ENCODE results near the gene JPH4. TPM values are rescaled to one million over a fixed set of nuclear protein-coding genes. Genes with fewer than 3 reads are reported as not detected.

The JPH4 gene
- not detected in 2 replicates for total RNA-seq

DNA sequence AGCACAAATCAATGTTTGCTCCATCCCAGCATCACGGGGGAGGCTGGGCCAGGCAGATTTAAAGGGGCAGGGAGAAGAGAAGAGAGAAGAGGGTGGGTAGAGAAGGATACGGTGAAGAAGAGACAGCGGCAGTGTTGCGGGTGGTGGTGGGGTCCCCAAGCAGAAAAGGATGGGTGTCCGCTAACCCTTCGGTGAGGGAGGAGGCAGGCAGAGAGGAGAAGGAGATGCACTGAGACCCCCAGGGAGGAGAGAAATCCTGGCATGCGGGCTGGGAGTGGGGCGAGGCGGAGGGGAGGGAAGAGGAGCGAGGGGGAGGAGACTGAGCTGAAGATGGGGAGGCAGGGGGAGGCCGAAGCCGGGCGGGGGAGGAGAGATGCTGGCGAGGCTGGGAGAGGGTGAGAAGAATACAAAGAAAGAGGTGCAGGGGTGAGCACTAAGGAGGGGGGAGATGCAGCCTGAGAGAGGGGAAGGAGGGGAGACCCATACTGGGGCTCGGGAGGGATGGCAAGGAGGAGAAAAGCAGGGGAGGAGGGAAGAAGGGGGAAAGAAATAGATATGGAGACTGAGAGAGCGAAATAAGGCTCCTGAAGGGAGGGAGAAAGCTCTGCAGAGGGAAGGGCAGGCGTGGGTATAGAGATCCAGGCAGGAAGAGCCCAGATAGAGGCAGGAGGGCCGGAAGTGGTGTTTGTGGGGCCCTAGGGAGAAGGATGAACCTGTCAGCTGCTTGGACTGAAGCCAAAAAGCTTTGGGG, at the start of gene JPH4:
Gene JPH4 (minus strand): TSS at position 231 of the 751 bp plus-strand sequence. CDS start 1,337 bp downstream, outside the sequence.

GRCh38 chr14:23567186-23568020, 11.2 kb downstream of the JPH4 start, which contains the start of gene AP1G2:
TSS of gene AP1G2 (minus strand) at chr14:23567791. CDS start at chr14:23567314, 477 bp downstream.

GRCh38 chr14:23555882-23556699, 22.5 kb downstream of the JPH4 start, which contains the start of gene THTPA:
TSS of gene THTPA (plus strand) at chr14:23556271. CDS start at chr14:23556758, 487 bp downstream.

GRCh38 chr14:23551266-23552028, 27.1 kb downstream of the JPH4 start, which contains the start of gene ZFHX2:
TSS of gene ZFHX2 (minus strand) at chr14:23551765. CDS start at chr14:23535325, 16,440 bp downstream.

Other genes with a start within 250 kb of the JPH4 start
- gene SLC22A17, start 225.9 kb downstream of the JPH4 start, total RNA-seq, result 10.4 and 13.8 TPM in 2 replicates
- gene EFS, start 213.6 kb downstream of the JPH4 start, total RNA-seq, result 14.3 and 15.8 TPM in 2 replicates
- not detected in 2 replicates for gene IL25, start 206.0 kb downstream of the JPH4 start, total RNA-seq
- gene CMTM5, start 201.7 kb downstream of the JPH4 start, total RNA-seq, result 0.67 and 0.89 TPM in 2 replicates
- not detected in 2 replicates for gene MYH6, start 170.5 kb downstream of the JPH4 start, total RNA-seq
- gene MYH7, start 143.1 kb downstream of the JPH4 start, total RNA-seq, result not detected in 2 replicates
- gene NGDN, start 109.1 kb downstream of the JPH4 start, total RNA-seq, result 23.3 and 30.6 TPM in 2 replicates
- 0.15 and 0.17 TPM in 2 replicates for gene ZFHX2, start 27.0 kb downstream of the JPH4 start, total RNA-seq
- 10.0 and 16.1 TPM in 2 replicates for gene THTPA, start 22.5 kb downstream of the JPH4 start, total RNA-seq
- 17.5 and 18.6 TPM in 2 replicates for gene AP1G2, start 11.0 kb downstream of the JPH4 start, total RNA-seq
- not detected in 2 replicates for gene DHRS2, start 57.6 kb upstream of the JPH4 start, total RNA-seq